H9 (cell line): ENCODE measurements around the gene KCNK10. TPM values are rescaled to one million over a fixed set of nuclear protein-coding genes. Genes with fewer than 3 reads are reported as not detected.

ENCODE experiments used
- DNase-seq: peaks from one replicate; pipeline ENCODE4 v3.0.0-alpha.2; 2017
- H2AFZ ChIP-seq: one replicate; pipeline ENCODE4 v1.6.1; 2013; ENCODE audit warnings: mild to moderate bottlenecking, low read length, control low read depth, moderate library complexity
- H2AK5ac ChIP-seq: 2 replicates; pipeline ENCODE4 v1.6.1; 2013; ENCODE audit warnings: low read length, control low read depth, mixed read lengths; ENCODE audit not compliant: insufficient read length
- H2BK120ac ChIP-seq: one replicate; pipeline ENCODE4 v1.6.1; 2013; ENCODE audit warnings: low read depth, mild to moderate bottlenecking, low read length, control low read depth, inconsistent platforms; ENCODE audit not compliant: poor library complexity, severe bottlenecking
- H2BK12ac ChIP-seq: 2 replicates; pipeline ENCODE4 v1.6.1; 2013; ENCODE audit warnings: low read length, control low read depth, mixed read lengths, low read depth; ENCODE audit not compliant: insufficient read length
- H2BK15ac ChIP-seq: 2 replicates; pipeline ENCODE4 v1.6.1; 2013; ENCODE audit warnings: low read depth, low read length, control low read depth
- H2BK20ac ChIP-seq: one replicate; pipeline ENCODE4 v1.6.1; 2013; ENCODE audit warnings: low read depth, mild to moderate bottlenecking, low read length, control low read depth, inconsistent platforms; ENCODE audit not compliant: poor library complexity, severe bottlenecking
- H2BK5ac ChIP-seq: 2 replicates; pipeline ENCODE4 v1.6.1; 2013; ENCODE audit warnings: low read length, control low read depth, mixed read lengths; ENCODE audit not compliant: insufficient read length
- H3K14ac ChIP-seq: 2 replicates; pipeline ENCODE4 v1.6.1; 2013; ENCODE audit warnings: low read length, control low read depth; ENCODE audit not compliant: insufficient read depth
- H3K18ac ChIP-seq: 2 replicates; pipeline ENCODE4 v1.6.1; 2013; ENCODE audit warnings: low read depth, mild to moderate bottlenecking, mixed read lengths, low read length, control low read depth; ENCODE audit not compliant: insufficient read length
- H3K23ac ChIP-seq: 2 replicates; pipeline ENCODE4 v1.6.1; 2013; ENCODE audit warnings: low read length, control low read depth, mixed read lengths, low read depth; ENCODE audit not compliant: insufficient read length
- H3K23me2 ChIP-seq: 2 replicates; pipeline ENCODE4 v1.6.1; 2013; ENCODE audit warnings: low read depth, mild to moderate bottlenecking, mixed read lengths, low read length, control low read depth; ENCODE audit not compliant: insufficient read length, poor library complexity, severe bottlenecking
- H3K27ac ChIP-seq: 2 replicates; pipeline ENCODE4 v1.5.1; 2013; ENCODE audit warnings: low read length, control low read depth, mixed read lengths, low read depth; ENCODE audit not compliant: insufficient read length
- H3K27me3 ChIP-seq: 2 replicates; pipeline ENCODE4 v1.6.1; 2013; ENCODE audit warnings: low read length, control low read depth, inconsistent platforms; ENCODE audit not compliant: insufficient read depth
- H3K4ac ChIP-seq: 2 replicates; pipeline ENCODE4 v1.6.1; 2013; ENCODE audit warnings: low read depth, mild to moderate bottlenecking, control low read depth, inconsistent platforms, low read length, moderate library complexity
- H3K4me1 ChIP-seq: 2 replicates; pipeline ENCODE4 v1.6.1; 2013; ENCODE audit warnings: low read length, control low read depth, inconsistent platforms; ENCODE audit not compliant: insufficient read depth
- H3K4me2 ChIP-seq: 2 replicates; pipeline ENCODE4 v1.6.1; 2013; ENCODE audit warnings: low read length, control low read depth, mixed read lengths; ENCODE audit not compliant: insufficient read length, insufficient read depth
- H3K56ac ChIP-seq: 2 replicates; pipeline ENCODE4 v1.6.1; 2013; ENCODE audit warnings: low read depth, mild to moderate bottlenecking, mixed read lengths, low read length, control low read depth; ENCODE audit not compliant: insufficient read length
- H3K79me1 ChIP-seq: 2 replicates; pipeline ENCODE4 v1.6.1; 2013; ENCODE audit warnings: low read depth, mild to moderate bottlenecking, moderate library complexity, low read length, control low read depth, inconsistent platforms; ENCODE audit not compliant: insufficient read depth, poor library complexity, severe bottlenecking
- H3K79me2 ChIP-seq: 2 replicates; pipeline ENCODE4 v1.6.1; 2013; ENCODE audit warnings: low read length, control low read depth, inconsistent platforms; ENCODE audit not compliant: insufficient read depth
- H3K9ac ChIP-seq: 2 replicates; pipeline ENCODE4 v1.6.1; 2013; ENCODE audit warnings: low read length, control low read depth, mixed read lengths; ENCODE audit not compliant: insufficient read length; ENCODE audit errors: extremely low read depth
- H3K9me3 ChIP-seq: one replicate; pipeline ENCODE4 v1.6.1; 2013; ENCODE audit warnings: low read depth, low read length, inconsistent platforms; ENCODE audit not compliant: control insufficient read depth
- H3T11ph ChIP-seq: one replicate; pipeline ENCODE4 v1.6.1; 2013; ENCODE audit warnings: mild to moderate bottlenecking, low read length, control low read depth, inconsistent platforms
- H4K20me1 ChIP-seq: one replicate; pipeline ENCODE4 v1.6.1; 2013; ENCODE audit not compliant: control insufficient read depth, insufficient read length, insufficient read depth
- H4K5ac ChIP-seq: 2 replicates; pipeline ENCODE4 v1.6.1; 2013; ENCODE audit warnings: low read depth, mild to moderate bottlenecking, mixed read lengths, low read length, control low read depth; ENCODE audit not compliant: insufficient read length
- H4K8ac ChIP-seq: replicated peaks from 2 replicates; pipeline ENCODE4 v1.6.1; 2013; ENCODE audit warnings: low read length, control low read depth, mixed read lengths, low read depth; ENCODE audit not compliant: insufficient read length
- H4K91ac ChIP-seq: 2 replicates; pipeline ENCODE4 v1.6.1; 2013; ENCODE audit warnings: low read depth, mild to moderate bottlenecking, moderate library complexity, mixed read lengths, low read length, control low read depth; ENCODE audit not compliant: insufficient read length
- H3K27ac Mint-ChIP-seq, 3 experiments: 2 replicates in 2 of 3; 3 replicates in 1 of 3; pipeline ENCODE4 v1.8.0; 2020 to 2021; ENCODE audit warnings: mixed read lengths in 3 of 3, mild to moderate bottlenecking in 1 of 3, moderate library complexity in 1 of 3
- H3K27me3 Mint-ChIP-seq: 2 replicates; pipeline ENCODE4 v1.8.0; 2021; ENCODE audit warnings: low read depth, mild to moderate bottlenecking, moderate library complexity, mixed read lengths
- H3K36me3 Mint-ChIP-seq, 3 experiments: 2 replicates in 2 of 3; 3 replicates in 1 of 3; pipeline ENCODE4 v1.8.0; 2020 to 2021; ENCODE audit warnings: low read depth in 3 of 3, mixed read lengths in 3 of 3; ENCODE audit not compliant: insufficient read depth in 1 of 3
- H3K4me1 Mint-ChIP-seq, 2 experiments: 2 replicates each; pipeline ENCODE4 v1.8.0; 2020; ENCODE audit warnings: mixed read lengths in 2 of 2
- H3K4me3 Mint-ChIP-seq, 2 experiments: 2 replicates in 1 of 2; 3 replicates in 1 of 2; pipeline ENCODE4 v1.8.0; 2020 to 2021; ENCODE audit warnings: mild to moderate bottlenecking in 2 of 2, mixed read lengths in 2 of 2, moderate library complexity in 1 of 2
- H3K9me3 Mint-ChIP-seq, 2 experiments: 2 replicates in 1 of 2; 3 replicates in 1 of 2; pipeline ENCODE4 v1.8.0; 2020; ENCODE audit warnings: mild to moderate bottlenecking in 2 of 2, mixed read lengths in 2 of 2, moderate library complexity in 1 of 2
- CTCF ChIP-seq: fragments of 200-600 bp; sonication (generic); conservative IDR thresholded peaks from 3 replicates; pipeline ENCODE4 v1.8.0; 2021; ENCODE audit warnings: antibody characterized with exemption, mild to moderate bottlenecking
- WGBS: extraction: QIAGEN DNeasy Blood & Tissue Kit; methylation state at CpG from one replicate; pipeline ENCODE4 v1.1.7; 2013; ENCODE audit warnings: missing lambda C conversion rate, low lambda C conversion rate, mixed read lengths; ENCODE audit not compliant: insufficient read length; ENCODE audit errors: extremely low coverage; 5-methylcytosine and 5-hydroxymethylcytosine counted together
- total RNA-seq: library from RNA; stranded (reverse); gene quantifications from 2 replicates; pipeline ENCODE4 v1.2.1, GENCODE V29; 2021

The KCNK10 gene
- total RNA-seq, 1 experiment from 2014 or later = 0.33 TPM

- no peak overlapping the region for H2BK15ac ChIP-seq
- no peaks in the 10 kb centered on the region for H3K23me2 ChIP-seq
- no peak for TF ChIP-seq CTCF
- no peak overlapping the region for H3K4ac ChIP-seq
- H3K27ac ChIP-seq = no peak overlapping the region
- no peaks in the 10 kb centered on the region for H3K9me3 ChIP-seq
- Mint-ChIP-seq H3K4me3 (no peak overlapping the region), H3K4me1 (peaks cover 10% of the 10 kb centered on the region in 2 experiments), H3K9me3 (no peaks in the 10 kb centered on the region), H3K36me3 (no peaks in the 10 kb centered on the region), H3K27ac (no peak overlapping the region), H3K27me3 (peaks cover 2% of the 10 kb centered on the region)
- H4K8ac ChIP-seq = no peak overlapping the region
- no peak overlapping the region for H2AFZ ChIP-seq
- H2BK120ac ChIP-seq = no peak overlapping the region
- H3T11ph ChIP-seq = no peak overlapping the region
- no peak overlapping the region for H2BK12ac ChIP-seq
- no CpG with 5 or more reads among the region's 10 CpGs for WGBS
- H4K91ac ChIP-seq = no peak overlapping the region
- H3K23ac ChIP-seq = no peak overlapping the region
- H2AK5ac ChIP-seq = no peak overlapping the region
- H3K79me1 ChIP-seq = no peaks in the 10 kb centered on the region
- no peaks in the 10 kb centered on the region for H3K27me3 ChIP-seq
- H3K9ac ChIP-seq = no peak overlapping the region
- DNase-seq = no peak
- no peak overlapping the region for H3K14ac ChIP-seq
- H3K79me2 ChIP-seq = no peaks in the 10 kb centered on the region
- H4K20me1 ChIP-seq = no peaks in the 10 kb centered on the region
- no peak overlapping the region for H2BK5ac ChIP-seq
- peaks cover 2% of the 10 kb centered on the region; the same call in 1 of the 2 replicates for H3K4me1 ChIP-seq
- H2BK20ac ChIP-seq = no peak overlapping the region
- no peak overlapping the region for H3K56ac ChIP-seq
- no peak overlapping the region for H3K4me2 ChIP-seq
- H3K18ac ChIP-seq = no peak overlapping the region
- H4K5ac ChIP-seq = no peak overlapping the region
Observed at GRCh38 chr14:88272390-88273269, 50.4 kb downstream of the KCNK10 start.
